NCI-H2196 treated with DMSO at 0.1 percent for 48 hours (cell line): Measurements from ENCODE around the gene RABGEF1.
"Not testable (repeated sequence)": the region's sequence is repeated elsewhere in the genome, so short reads cannot be mapped to it uniquely, and the experiment has no call there.

Experiments used
- DNase-seq: peaks from one replicate; lab custom pipeline; 2025; ENCODE audit not compliant: unreplicated experiment; lab: John Stamatoyannopoulos, UW

RABGEF1 gene

DNA sequence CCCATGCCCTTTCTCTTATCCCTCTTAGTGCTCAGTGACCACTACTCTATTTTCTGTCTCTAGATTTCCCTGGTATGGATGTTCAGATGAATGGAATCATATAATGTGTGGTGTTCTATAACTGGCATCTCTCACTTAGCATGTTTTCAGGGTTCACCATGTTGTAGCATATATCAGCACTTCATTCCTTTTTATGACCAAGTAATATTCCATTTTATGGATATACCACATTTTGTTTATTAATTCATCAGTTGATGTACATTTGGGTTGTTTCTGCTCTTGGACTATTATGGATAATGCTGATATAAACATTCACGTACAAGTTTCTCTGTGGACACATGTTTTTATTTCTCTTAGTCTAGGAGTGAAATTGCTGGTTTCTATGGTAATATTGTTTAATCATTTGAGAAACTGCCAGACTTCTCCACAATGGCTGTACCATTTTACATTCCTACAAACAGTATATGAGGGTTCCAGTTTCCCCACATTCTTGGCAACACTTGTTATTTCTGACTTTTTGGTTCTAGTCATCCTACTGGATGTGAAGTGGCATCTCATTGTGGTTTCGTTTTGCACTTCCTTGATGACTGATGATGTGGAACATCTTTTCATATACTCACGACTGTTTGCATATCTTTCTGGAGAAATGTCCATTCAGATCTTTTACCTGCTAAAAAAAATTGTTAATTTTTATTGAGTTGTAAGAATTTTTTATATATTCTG, 23.3 kb downstream of the RABGEF1 start:
- not testable (repeated sequence) for DNase-seq

DNA sequence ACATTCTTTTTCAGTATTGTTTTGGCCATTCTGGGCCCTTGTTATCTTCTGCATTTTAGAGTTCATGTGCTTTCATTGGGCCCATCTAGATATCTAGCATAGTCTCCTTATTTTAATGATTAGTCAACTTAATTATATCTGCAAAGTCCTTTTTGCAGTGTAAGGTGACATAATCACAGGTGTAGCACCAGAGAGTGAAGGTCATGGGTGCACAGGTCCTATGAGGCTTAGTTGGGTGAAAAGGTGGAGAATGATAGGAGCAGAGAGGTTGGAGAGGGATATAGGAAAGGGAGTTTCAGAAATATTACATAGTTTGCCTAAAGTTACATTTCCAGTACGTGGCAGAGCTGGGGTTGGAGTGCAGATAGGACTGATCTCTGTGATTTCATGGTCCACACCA, 24.4 kb downstream of the RABGEF1 start:
- DNase-seq, result not testable (repeated sequence)

DNA sequence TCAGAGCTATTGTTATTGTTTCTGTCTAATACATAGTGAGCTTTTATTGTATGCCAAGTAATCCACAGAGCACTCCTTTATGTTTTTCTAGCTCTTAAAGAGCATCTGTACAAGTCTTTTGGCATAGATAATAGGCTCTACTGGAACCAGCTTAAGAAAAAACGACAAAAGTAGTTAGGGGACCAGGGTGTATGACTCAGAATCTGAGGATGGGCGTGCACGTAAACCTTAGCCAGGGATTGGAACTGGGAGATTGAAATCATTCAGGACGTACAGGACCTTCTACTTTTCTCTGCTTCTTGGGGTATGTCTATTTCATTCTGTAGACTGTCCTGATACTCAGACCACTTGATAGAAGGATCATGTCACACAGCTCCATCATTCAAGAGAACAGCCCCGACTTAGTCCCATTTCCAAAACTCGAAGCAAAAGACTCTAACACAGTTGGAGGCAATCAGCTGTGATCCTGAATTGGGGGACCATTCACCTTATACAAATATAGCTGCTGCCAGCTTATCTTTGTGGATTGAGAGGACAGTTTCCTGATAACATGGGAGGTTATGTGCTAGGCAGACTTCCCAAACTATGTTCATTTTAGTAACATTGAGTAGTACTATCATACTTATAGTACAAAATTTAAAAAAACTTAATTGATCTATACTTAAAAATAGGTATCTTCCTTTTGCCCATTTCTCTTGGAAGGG, 24.9 kb downstream of the RABGEF1 start:
- not testable (repeated sequence) for DNase-seq

DNA sequence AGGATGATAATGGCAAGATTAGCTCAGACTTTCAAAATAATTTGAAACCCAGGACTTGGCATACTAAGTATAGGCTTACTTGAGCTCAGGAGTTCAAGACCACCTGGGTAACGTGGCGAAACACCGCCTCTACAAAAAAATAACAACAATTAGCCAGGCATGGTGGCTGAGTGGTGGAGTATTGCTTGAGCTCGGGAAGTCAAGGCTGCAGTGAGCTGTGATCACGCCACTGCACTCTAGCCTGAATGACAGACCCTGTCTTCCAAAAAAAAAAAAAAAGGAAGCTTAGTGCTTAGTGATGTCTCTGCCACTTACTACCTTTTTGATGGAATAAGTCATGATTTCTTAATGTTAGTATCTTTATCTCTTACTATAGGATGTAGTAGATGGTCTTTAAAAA, 25.5 kb downstream of the RABGEF1 start:
- DNase-seq, result no peak

DNA sequence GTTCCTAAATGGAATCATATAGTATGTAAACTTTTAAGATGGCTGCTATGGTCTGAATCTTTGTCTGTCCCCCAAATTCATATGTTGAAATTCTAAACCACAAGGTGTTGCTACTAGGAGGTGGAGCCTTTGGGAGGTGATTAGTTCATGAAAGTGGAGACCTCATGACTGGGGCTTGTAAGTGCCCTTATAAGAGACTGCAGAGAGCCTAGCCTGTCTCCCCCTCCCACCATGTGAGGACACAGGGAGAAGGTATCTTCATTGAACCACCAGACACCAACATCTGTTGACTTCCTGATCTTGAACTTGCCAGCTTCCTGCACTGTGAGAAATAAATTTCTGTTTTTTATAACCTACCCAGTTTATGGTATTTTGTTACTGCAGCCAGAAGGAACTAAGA, 27.0 kb downstream of the RABGEF1 start:
- not testable (repeated sequence) for DNase-seq

DNA sequence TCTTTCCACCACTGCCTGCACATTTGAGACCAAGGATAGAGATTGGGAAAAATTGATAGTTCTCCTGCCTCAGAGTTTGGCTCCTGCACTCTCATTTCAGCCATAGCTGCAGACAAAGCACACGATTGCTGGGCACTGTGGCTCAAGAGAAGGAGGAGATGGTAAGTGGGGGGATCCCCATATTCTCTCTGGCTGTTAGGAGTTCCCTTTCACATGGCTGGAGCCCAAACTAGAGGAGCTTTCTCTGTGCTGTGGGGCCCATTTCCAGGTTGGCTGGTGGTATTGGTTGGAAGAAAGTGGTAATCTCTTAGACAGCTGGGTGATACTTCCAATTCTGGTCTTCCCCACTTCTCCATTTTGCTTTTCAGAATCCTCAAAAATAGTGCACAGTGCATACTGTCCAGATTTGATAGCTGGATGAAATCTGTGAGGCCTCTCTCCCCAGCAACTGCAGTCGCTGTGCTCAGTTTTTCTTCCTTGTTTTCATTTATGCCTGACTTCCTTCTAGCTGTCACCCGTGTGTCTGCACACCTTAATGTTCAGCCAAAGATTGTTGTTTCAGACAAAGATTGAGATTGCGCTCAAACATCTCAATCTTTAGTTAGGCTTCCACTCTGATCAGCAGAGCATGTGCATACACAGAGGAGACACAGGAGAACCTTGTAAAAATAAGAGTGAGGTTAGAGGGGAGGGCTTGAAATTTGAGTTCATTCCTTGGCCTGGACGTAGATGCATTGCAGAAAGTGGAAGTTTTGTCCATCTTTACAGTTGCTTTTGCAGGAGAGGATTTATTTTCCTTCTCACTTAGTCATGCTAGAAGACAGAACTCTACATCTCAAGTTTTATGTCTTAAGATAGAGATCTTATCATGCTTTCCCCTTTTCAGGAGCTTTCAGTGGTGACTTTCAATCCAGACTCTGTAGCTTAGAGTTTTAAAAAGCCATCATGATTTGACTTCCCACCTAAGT, 28.6 kb downstream of the RABGEF1 start:
- no peak for DNase-seq

DNA sequence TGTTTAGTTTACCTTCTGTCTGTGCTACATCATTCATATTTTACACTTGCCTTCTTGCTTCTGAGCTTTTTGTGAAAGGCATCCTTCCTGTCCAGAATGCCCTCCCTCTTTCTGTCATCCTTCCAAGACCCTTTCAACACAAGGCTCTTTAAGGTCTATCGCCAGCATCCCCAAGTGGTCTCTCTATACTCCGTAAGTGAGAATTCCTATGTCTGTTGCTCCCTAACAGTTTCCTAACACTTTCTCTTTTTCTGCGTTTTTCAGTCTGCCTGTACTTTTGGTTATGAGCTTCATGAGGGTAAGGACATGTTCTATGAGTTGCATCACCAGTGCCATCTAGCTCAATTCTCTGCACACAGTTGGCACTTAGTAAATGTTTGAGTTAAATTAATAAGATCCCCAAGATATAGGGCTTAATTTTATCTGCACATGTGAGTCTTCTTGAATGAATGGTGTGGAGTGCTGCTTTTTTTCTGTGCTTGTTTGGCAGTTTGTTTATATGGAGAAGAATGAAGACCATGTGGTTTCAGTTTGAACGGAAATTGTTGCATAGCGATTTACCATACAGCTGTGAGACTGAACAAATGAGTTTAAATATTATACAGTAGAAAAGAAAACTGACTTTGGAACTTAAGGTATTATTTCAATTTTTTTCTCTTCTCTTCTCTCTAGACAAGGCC, 29.4 kb downstream of the RABGEF1 start:
- DNase-seq, result no peak

DNA sequence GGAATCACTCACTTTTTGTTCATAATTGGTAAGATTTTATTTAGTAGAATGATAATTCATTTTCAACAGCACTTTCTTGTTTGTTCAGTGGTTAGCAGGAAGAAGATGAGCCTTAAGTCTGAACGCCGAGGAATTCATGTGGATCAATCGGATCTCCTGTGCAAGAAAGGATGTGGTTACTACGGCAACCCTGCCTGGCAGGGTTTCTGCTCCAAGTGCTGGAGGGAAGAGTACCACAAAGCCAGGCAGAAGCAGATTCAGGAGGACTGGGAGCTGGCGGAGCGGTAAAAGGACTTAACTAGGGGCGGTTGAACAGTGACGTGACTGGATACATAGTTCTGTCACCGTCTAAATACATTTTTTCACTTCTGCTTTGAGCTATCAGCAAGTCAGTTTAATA, 31.3 kb downstream of the RABGEF1 start:
- DNase-seq, result no peak

DNA sequence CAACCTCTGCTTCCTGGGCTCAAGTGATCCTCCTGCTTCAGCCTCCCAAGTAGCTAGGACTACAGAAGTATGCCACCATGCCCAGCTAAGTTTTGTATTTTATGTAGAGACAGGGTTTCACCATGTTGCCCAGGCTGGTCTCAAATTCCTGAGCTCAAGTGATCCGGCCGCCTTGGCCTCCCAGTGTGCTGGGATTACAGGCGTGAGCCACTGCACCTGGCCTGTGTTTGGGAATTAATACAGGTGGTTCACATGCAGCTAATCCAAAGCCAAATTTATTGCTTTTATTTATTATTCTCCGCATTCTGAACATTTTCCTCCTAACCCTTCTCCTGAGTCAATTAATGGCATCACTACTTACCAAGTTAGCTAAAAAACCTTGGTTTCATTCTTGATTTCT, 33.2 kb downstream of the RABGEF1 start:
- DNase-seq, result not testable (repeated sequence)

DNA sequence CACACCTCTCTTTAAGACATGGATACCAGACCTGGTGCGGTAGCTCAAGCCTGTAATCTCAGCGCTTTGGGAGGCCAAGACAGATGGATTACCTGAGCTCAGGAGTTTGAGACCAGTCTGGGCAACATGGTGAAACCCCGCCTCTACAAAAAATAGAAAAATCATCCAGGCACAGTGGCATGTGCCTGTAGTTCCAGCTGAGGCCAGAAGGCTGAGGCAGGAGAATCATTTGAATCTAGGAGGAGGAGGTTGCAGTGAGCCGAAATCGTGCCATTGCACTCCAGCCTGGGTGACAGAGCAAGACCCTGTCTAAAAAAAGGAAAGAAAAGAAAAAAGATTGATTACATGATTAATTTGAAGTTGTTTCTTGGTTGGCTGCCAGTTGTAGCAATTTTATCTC, 35.9 kb downstream of the RABGEF1 start:
- not testable (repeated sequence) for DNase-seq

DNA sequence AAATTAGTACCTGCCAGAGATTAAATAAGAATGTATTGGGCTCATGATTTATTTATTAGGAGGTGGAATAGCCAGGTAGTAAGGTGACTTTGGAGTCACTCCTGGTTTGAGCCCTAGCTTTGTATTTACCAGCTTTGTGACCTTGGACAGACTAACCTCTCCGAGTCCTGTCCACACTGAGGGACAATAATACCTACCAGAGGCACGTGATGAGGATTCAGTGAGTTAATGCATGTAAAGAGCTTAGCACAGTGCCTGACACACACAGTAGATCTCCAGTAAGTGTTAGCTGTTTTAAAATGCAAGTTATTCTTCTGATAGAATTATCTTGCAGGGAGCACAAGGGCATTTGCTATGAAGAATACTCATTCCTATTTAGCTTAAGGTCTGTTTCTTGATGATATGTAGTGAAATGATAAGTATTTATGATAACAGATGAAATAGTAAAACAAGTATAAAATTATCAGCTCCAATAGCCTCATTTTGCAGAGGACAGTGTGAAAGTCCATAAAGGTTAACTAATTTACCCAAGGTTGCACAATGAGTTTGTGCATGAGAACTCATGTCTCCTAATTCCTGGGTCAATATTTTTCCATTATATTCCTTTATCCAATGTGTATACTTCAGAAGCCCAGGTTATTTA, 36.4 kb downstream of the RABGEF1 start:
- no peak for DNase-seq

DNA sequence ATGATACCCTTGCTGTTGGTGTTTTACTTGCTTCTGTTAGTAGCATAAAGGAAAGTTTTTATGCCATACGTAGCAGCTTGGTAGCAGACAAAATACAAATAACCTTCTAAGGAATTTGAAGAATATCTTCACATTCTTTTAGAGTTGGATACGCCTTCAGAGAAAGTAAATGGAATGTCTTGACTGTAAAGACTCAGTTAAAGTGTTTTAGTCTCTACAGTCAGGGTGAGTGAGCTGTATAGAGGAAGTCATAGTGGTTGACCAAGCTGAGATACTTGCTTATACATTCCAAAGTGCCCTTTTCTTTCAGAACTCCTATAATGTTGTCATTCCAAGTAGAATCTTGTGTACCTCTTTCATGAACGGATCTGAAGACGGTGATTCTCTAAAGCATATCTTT, 37.7 kb downstream of the RABGEF1 start:
- no peak for DNase-seq

DNA sequence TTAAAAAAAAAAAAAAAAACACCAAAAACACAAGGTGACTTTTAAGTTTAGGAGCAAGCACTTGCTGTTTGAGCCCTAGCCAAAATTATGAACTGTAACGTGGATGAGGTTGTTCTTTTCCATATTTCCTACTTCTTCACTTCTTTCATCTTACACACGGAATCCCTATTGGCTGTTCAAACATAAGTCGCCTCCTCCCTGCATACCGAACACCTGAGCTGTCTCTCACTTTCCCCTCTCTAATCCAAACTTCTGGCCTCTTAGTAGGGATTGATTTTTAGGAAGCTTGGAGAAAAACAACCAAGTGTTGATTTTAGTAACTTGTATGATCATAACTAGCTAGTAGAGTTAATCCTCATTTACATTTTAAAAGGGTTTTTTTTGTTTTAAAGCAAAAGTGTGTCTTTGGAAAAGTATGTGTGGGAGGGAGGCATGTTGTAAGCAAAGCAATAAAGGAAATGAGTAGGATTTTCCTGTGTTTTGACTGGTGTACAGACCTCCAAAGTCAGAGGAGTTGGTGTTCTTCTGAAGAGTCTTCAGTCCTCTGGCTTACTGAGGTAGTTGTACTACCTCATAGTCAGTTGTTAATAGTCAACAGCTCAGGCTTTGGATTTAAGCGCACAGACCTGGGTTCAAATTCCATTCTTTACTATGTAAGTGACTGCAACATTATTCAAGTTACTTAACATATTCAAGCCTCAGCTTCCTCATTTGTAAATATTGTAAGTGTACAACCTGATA, 39.3 kb downstream of the RABGEF1 start:
- no peak for DNase-seq

DNA sequence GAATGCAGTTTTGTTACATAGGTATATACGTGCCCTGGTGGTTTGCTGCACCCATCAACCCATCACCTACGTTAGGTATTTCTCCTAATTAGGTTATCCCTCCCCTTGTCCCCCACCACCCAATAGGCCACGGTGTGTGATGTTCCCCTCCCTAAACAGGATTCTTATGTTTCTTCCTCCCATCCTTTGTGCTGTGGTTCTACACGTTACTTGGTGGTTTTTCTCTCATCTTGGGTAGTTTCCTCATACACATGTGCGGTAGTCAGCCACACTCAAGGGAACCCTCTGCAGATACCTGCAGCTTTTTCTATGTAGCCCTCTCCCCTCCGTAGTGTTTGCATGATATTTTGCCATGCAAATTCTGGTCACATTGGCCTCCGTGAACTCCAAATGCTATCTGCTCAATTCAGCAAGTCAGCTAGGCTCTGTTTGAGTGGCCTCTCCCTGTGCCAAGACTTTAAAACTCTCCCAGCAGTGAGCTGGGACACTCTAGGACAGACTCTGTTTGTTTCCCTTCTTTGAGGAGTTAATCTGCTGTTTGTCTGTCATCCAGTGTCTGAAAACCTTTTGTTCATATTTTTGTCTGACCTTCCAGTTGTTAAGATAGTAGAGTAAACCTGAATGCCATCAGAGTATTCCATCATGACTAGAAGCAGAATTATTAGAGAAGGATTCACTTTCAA, 41.0 kb downstream of the RABGEF1 start:
- no peak for DNase-seq

DNA sequence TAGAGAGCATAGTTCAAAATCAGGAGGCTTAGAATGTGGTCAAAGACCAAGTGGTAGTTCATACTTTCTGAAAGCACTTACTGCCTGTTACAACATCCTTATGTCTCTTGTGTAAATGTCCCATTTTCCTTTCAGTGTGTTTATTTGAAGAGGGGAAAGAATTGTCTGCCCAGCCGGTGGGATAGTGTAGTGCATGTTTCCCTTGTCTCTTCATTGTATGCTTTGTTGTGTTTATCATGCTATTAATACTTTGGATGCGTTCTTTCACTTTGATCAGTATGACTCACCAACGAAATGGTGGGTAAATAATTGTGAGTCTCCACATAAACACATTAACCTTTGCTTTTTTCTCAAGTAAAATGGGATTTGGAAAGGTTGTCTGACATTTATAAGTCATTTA, 42.3 kb downstream of the RABGEF1 start:
- DNase-seq, result not testable (repeated sequence)

DNA sequence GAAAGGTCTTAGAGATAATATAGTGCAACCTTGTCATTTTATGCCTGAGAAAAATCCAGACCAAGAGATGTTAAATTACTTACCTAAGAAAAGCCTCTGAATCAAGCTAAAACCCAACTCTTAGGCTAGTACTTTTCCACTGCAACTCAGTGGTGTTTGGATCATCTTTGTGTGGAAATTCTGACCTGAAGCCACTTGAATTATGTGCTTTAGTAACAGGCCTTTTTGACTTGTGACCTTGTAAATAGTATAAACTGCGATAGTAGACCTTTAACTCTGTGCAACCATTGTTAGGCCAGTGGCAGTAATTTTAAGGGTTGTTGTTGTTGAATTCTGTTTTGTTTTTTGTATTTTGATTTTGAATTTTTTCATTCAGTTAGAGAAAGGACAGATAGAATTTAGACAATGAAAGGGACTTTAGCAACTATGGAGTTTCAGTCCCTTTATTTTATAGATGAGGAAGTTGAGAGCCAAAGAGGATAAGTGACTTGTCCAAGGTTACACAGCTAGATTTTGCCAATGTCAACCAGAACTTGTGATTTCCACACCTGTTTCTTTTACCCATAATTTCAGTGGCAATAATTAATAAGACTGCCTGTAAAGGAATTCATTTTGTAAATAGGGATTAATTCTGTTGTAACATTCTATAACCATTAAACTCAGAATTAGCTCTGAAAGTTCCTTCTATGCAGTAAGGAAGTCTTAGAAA, 43.5 kb downstream of the RABGEF1 start:
- not testable (repeated sequence) for DNase-seq

DNA sequence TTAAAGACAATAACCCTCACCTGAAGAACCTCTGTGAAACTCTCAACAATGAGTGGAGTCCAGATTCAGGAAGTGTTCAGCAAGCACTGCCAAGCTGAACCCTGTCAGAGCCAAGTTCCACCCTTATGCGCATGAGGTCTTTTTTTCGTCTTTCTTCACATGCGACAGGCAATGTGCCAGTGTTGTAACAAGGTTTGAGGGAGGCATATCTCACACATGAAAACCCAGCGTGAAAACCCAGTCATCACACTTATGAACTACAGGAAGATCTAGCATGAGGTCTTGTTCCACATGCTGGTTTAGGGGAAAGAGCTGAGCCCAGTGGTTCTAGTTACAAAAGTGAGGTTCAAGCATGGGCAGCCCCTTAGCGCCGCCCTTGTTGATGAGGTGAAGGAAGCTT, 49.7 kb downstream of the RABGEF1 start:
- no peak for DNase-seq

DNA sequence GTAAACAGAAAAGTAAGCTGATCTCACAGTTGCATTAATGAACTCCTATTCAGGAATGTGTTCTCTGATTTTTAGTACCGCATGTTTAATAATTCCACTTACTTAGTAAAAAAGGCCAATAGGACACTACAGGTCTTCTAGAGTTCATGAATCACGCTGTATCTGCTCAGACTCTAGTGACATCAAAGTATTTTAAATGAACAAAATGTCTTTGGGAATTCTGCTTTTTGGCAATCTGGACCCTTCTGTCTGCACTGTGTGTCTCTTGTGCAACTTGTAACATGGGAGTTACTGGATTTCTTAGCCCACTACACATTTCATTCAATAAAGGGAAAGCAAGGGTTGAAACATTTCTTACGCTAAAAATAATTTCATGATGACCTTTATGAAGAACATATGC, 50.2 kb downstream of the RABGEF1 start:
- no peak for DNase-seq

DNA sequence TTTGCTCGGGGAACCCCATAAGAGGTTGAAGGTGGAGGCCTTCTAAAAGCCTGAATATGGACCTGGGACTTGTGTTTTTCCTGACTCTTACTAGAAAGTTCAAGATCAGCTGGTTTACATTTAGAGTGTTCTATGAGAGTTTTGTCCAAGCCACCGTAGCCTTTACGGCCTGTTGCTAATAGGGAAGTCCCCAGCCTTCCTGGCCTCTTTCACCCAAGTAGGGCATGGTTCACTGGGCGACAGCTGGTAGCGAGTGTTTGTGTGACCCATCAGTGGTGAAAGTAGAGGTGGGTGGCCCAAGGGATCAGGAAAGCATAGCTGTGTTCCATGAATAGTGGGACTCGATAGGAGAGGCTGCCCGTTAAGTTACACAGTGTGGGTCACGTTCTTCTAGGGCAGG, 60.1 kb downstream of the RABGEF1 start:
- no peak for DNase-seq
